WTC11 (cell line): ENCODE data around the gene EPHB3. TPM values are rescaled to one million over a fixed set of nuclear protein-coding genes. Genes with fewer than 3 reads are reported as not detected.

ENCODE experiments used
- ATAC-seq: fragments of 200-7000 bp; cut with Tn5 transposase; 2 replicates; pipeline ENCODE4 v1.10.0; 2021; ENCODE audit warnings: mild to moderate bottlenecking, moderate library complexity
- CTCF ChIA-PET: fragments of 300-600 bp; sonication (Branson Sonifier 250); formaldehyde crosslinking; loops from one replicate; lab custom pipeline; 2021; ENCODE audit warnings: antibody characterized with exemption; lab: Charles Lee
- POLR2A ChIA-PET: fragments of 350-600 bp; sonication (Branson Sonifier 250); formaldehyde crosslinking; loops from one replicate; lab custom pipeline; 2021; ENCODE audit warnings: antibody characterized with exemption; lab: Charles Lee
- DNase-seq: peaks from one replicate; pipeline ENCODE4 v3.0.0; 2021; ENCODE audit warnings: low spot score
- H3K27ac Mint-ChIP-seq: 2 replicates; pipeline ENCODE4 v1.8.0; 2021; ENCODE audit warnings: mixed read lengths
- H3K27me3 Mint-ChIP-seq: 2 replicates; pipeline ENCODE4 v1.8.0; 2021; ENCODE audit warnings: low read depth, mild to moderate bottlenecking, moderate library complexity, mixed read lengths
- H3K36me3 Mint-ChIP-seq: 2 replicates; pipeline ENCODE4 v1.8.0; 2021; ENCODE audit warnings: mixed read lengths
- H3K4me1 Mint-ChIP-seq: 2 replicates; pipeline ENCODE4 v1.8.0; 2022; ENCODE audit warnings: mixed read lengths
- H3K4me3 Mint-ChIP-seq: 2 replicates; pipeline ENCODE4 v1.8.0; 2021; ENCODE audit warnings: mild to moderate bottlenecking, moderate library complexity, mixed read lengths
- H3K9me3 Mint-ChIP-seq: 2 replicates; pipeline ENCODE4 v1.8.0; 2021; ENCODE audit warnings: mixed read lengths
- ATF1 ChIP-seq: sonication (generic); formaldehyde crosslinking; IDR thresholded peaks from 2 replicates; pipeline ENCODE4 v1.8.1; 2023; ENCODE audit warnings: mild to moderate bottlenecking, moderate library complexity, missing genetic modification reagents
- ELF4 ChIP-seq: sonication (generic); formaldehyde crosslinking; IDR thresholded peaks from 2 replicates; pipeline ENCODE4 v1.8.1; 2022; ENCODE audit warnings: low read depth, mild to moderate bottlenecking, moderate library complexity, missing genetic modification reagents
- IRF2 ChIP-seq: sonication (generic); formaldehyde crosslinking; IDR thresholded peaks from 2 replicates; pipeline ENCODE4 v1.8.0; 2022; ENCODE audit warnings: low read depth, missing genetic modification reagents, borderline replicate concordance
- NFYB ChIP-seq: sonication (generic); formaldehyde crosslinking; conservative IDR thresholded peaks from 2 replicates; pipeline ENCODE4 v1.8.0; 2022; ENCODE audit warnings: low read depth, missing genetic modification reagents
- OVOL2 ChIP-seq: fragments of 250-450 bp; sonication (Bioruptor Pico); IDR thresholded peaks from 2 replicates; pipeline ENCODE4 v1.9.0; 2021; ENCODE audit warnings: mild to moderate bottlenecking, borderline replicate concordance
- SOX15 ChIP-seq: fragments of 250-450 bp; sonication (Bioruptor Pico); IDR thresholded peaks from 2 replicates; pipeline ENCODE4 v1.9.0; 2021; ENCODE audit warnings: mild to moderate bottlenecking
- TEAD4 ChIP-seq: sonication (generic); formaldehyde crosslinking; IDR thresholded peaks from 2 replicates; pipeline ENCODE4 v1.8.0; 2022; ENCODE audit warnings: mild to moderate bottlenecking, missing genetic modification reagents
- TP53 ChIP-seq: sonication (generic); formaldehyde crosslinking; IDR thresholded peaks from 2 replicates; pipeline ENCODE4 v1.8.1; 2023; ENCODE audit warnings: mild to moderate bottlenecking, missing genetic modification reagents
- ZNF121 ChIP-seq: sonication (generic); formaldehyde crosslinking; IDR thresholded peaks from 2 replicates; pipeline ENCODE4 v1.8.0; 2023; ENCODE audit warnings: missing genetic modification reagents
- ZNF671 ChIP-seq: fragments of 250-450 bp; sonication (Bioruptor Pico); IDR thresholded peaks from 2 replicates; pipeline ENCODE4 v1.8.0; 2021; ENCODE audit warnings: mild to moderate bottlenecking
- total RNA-seq: library from RNA; stranded (reverse); gene quantifications from 3 replicates; pipeline ENCODE4 v1.2.3, GENCODE V29; 2021
- TF ChIP-seq, protein P1 (sequence below): fragments of 250-450 bp; sonication (Bioruptor Pico); IDR thresholded peaks from 2 replicates; pipeline ENCODE4 v1.9.0; 2021; ENCODE audit warnings: moderate library complexity, mild to moderate bottlenecking, inconsistent platforms, borderline replicate concordance
- TF ChIP-seq, protein P2 (sequence below): fragments of 200-600 bp; IDR thresholded peaks from 2 replicates; pipeline ENCODE4 v1.8.0; 2022; ENCODE audit warnings: antibody characterized with exemption
- TF ChIP-seq, protein P3 (sequence below): sonication (generic); formaldehyde crosslinking; IDR thresholded peaks from 2 replicates; pipeline ENCODE4 v1.8.0; 2022; ENCODE audit warnings: mild to moderate bottlenecking, missing genetic modification reagents
- TF ChIP-seq, protein P4 (sequence below): sonication (generic); formaldehyde crosslinking; IDR thresholded peaks from 2 replicates; pipeline ENCODE4 v1.8.1; 2023; ENCODE audit warnings: mild to moderate bottlenecking, missing genetic modification reagents, moderate library complexity
- TF ChIP-seq, protein P5 (sequence below): sonication (generic); formaldehyde crosslinking; IDR thresholded peaks from 2 replicates; pipeline ENCODE4 v1.8.0; 2022; ENCODE audit warnings: missing genetic modification reagents
- TF ChIP-seq, protein P6 (sequence below): fragments of 250-450 bp; sonication (Bioruptor Pico); IDR thresholded peaks from 2 replicates; pipeline ENCODE4 v1.9.0; 2021; ENCODE audit warnings: mild to moderate bottlenecking, borderline replicate concordance

Gene EPHB3
- total RNA-seq, 1 experiment from 2014 or later, result 11.4 TPM

DNA sequence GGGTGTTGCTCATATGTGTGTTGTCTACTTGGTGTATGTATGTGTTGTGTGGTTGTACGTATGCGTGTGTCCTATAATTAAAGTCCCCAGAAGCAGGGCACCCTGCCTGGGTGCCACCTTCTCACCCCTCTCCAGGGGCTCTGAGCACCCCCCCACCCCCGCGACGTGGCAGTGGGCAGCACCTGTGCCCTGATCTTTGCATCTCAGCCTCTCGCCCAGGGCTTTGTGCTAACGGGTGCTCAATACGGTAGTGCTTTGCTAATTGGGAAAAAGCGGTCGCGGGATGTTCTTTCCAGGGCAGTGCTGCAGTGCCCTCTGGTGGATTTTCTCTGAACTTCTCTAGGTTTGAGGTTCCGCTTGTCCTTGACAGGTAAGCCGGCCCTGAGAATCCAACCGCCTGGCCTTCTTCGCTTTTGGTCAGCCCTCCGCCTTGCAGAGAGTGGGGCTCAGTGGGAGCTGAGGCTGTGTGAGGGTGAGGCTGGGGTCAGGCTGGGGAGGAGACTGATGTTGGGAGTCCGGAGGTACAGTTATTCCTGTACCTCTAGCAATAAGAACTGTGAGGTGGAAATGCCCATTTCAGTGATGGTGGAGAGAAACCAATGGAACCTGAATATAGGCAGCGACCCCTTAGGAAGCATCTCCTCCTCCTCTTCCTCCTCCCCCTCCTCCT is 17.6 kb upstream of the EPHB3 start:
- peak; percentile 87 for DNase-seq
- H3K27me3 Mint-ChIP-seq, result peaks cover 6% of the 10 kb centered on the region; the same call in 1 of the 2 replicates
- H3K4me3 Mint-ChIP-seq, result no peak overlapping the region
- H3K9me3 Mint-ChIP-seq, result no peaks in the 10 kb centered on the region
- ATAC-seq, result peak; percentile 65
- TF ChIP-seq OVOL2, result no peak
- TF ChIP-seq ZNF121, result 0 out of 2 replicates have a peak, but pooled peaks have one; percentile 7
- no peak for TF ChIP-seq TEAD4
- TF ChIP-seq, protein P1, sequence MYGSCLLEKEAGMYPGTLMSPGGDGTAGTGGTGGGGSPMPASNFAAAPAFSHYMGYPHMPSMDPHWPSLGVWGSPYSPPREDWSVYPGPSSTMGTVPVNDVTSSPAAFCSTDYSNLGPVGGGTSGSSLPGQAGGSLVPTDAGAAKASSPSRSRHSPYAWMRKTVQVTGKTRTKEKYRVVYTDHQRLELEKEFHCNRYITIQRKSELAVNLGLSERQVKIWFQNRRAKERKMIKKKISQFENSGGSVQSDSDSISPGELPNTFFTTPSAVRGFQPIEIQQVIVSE (CRISPR knock-in tag), result no peak
- TF ChIP-seq, protein P2, sequence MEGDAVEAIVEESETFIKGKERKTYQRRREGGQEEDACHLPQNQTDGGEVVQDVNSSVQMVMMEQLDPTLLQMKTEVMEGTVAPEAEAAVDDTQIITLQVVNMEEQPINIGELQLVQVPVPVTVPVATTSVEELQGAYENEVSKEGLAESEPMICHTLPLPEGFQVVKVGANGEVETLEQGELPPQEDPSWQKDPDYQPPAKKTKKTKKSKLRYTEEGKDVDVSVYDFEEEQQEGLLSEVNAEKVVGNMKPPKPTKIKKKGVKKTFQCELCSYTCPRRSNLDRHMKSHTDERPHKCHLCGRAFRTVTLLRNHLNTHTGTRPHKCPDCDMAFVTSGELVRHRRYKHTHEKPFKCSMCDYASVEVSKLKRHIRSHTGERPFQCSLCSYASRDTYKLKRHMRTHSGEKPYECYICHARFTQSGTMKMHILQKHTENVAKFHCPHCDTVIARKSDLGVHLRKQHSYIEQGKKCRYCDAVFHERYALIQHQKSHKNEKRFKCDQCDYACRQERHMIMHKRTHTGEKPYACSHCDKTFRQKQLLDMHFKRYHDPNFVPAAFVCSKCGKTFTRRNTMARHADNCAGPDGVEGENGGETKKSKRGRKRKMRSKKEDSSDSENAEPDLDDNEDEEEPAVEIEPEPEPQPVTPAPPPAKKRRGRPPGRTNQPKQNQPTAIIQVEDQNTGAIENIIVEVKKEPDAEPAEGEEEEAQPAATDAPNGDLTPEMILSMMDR, result peak; percentile 86
- H3K4me1 Mint-ChIP-seq, result peaks cover 26% of the 10 kb centered on the region
- no peaks in the 10 kb centered on the region for H3K36me3 Mint-ChIP-seq
- CTCF ChIA-PET, result interaction anchor here (0.5 to 8.3 kb wide), 8 partner anchors 17 to 234 kb away, joined by 3 to 183 read pairs (median 6); partner anchors contain the start of genes CLCN2, EPHB3 and POLR2H
- H3K27ac Mint-ChIP-seq, result no peak overlapping the region
- POLR2A ChIA-PET, result no interaction called here

DNA sequence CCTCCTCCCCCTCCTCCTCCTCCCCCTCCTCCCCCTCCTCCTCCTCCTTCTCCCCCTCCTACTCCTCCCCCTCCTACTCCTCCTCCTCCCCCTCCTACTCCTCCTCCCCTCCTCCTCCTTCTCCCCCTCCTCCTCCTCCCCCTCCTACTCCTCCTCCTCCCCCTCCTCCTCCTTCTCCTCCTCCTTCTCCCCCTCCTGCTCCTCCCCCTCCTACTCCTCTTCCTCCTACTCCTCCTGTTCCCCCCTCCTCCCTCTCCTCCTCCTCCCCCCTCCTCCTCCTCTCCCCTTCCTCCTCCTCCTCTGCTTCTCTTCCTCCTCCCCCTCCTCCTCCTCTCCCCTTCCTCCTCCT is 17.1 kb upstream of the EPHB3 start:
- no peak for DNase-seq
- H3K36me3 Mint-ChIP-seq, result no peaks in the 10 kb centered on the region
- H3K9me3 Mint-ChIP-seq, result no peaks in the 10 kb centered on the region
- TF ChIP-seq TP53 (CRISPR knock-in tag) (no peak), ELF4 (no peak), ATF1 (CRISPR knock-in tag) (no peak), IRF2 (CRISPR knock-in tag) (no peak), ZNF671 (no peak), NFYB (CRISPR knock-in tag) (no peak)
- TF ChIP-seq, protein P3, sequence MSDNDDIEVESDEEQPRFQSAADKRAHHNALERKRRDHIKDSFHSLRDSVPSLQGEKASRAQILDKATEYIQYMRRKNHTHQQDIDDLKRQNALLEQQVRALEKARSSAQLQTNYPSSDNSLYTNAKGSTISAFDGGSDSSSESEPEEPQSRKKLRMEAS (CRISPR knock-in tag), result no peak
- TF ChIP-seq, protein P4, sequence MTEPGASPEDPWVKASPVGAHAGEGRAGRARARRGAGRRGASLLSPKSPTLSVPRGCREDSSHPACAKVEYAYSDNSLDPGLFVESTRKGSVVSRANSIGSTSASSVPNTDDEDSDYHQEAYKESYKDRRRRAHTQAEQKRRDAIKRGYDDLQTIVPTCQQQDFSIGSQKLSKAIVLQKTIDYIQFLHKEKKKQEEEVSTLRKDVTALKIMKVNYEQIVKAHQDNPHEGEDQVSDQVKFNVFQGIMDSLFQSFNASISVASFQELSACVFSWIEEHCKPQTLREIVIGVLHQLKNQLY (CRISPR knock-in tag), result no peak
- TF ChIP-seq, all 79 proteins: peak for 0
- no peak overlapping the region for H3K27ac Mint-ChIP-seq
- no peak for ATAC-seq
- CTCF ChIA-PET, result interaction anchor here (0.5 to 8.3 kb wide), 5 partner anchors 17 to 233 kb away, joined by 3 to 183 read pairs (median 7); partner anchors contain the start of genes CLCN2, EPHB3 and POLR2H
- no peak overlapping the region for H3K4me3 Mint-ChIP-seq
- H3K4me1 Mint-ChIP-seq, result peaks cover 24% of the 10 kb centered on the region
- POLR2A ChIA-PET, result no interaction called here
- H3K27me3 Mint-ChIP-seq, result peaks cover 6% of the 10 kb centered on the region; the same call in 1 of the 2 replicates

DNA sequence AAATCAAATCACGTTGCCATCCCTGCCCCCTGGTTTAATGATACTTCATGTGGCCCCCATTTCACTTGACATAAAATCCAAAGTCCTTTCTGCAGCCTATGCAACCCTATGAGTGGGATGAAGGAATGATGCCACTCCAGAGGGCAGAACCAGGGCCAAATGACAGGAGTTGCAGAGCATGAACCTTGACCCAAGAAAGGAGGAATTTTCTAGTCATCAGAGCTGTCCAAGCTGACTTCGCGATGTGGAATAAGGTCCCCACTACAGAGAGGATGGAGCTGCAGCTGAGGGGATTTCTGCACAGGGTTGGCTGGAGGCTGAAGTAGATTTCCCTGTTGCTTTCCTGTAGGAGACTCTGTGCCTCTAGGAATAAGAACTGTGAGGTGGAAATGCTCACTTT is 15.8 kb upstream of the EPHB3 start:
- Mint-ChIP-seq H3K9me3 (no peaks in the 10 kb centered on the region), H3K4me1 (peaks cover 24% of the 10 kb centered on the region), H3K36me3 (no peaks in the 10 kb centered on the region), H3K27me3 (peaks cover 6% of the 10 kb centered on the region; the same call in 1 of the 2 replicates), H3K27ac (no peak overlapping the region), H3K4me3 (no peak overlapping the region)
- ATAC-seq (no peak), DNase-seq (no peak)
- POLR2A ChIA-PET, result no interaction called here
- CTCF ChIA-PET, result interaction anchor here (2.4 to 3.3 kb wide), 2 partner anchors 15 to 174 kb away, joined by 11 to 14 read pairs; partner anchors contain the start of gene EPHB3
- TF ChIP-seq, protein P5, sequence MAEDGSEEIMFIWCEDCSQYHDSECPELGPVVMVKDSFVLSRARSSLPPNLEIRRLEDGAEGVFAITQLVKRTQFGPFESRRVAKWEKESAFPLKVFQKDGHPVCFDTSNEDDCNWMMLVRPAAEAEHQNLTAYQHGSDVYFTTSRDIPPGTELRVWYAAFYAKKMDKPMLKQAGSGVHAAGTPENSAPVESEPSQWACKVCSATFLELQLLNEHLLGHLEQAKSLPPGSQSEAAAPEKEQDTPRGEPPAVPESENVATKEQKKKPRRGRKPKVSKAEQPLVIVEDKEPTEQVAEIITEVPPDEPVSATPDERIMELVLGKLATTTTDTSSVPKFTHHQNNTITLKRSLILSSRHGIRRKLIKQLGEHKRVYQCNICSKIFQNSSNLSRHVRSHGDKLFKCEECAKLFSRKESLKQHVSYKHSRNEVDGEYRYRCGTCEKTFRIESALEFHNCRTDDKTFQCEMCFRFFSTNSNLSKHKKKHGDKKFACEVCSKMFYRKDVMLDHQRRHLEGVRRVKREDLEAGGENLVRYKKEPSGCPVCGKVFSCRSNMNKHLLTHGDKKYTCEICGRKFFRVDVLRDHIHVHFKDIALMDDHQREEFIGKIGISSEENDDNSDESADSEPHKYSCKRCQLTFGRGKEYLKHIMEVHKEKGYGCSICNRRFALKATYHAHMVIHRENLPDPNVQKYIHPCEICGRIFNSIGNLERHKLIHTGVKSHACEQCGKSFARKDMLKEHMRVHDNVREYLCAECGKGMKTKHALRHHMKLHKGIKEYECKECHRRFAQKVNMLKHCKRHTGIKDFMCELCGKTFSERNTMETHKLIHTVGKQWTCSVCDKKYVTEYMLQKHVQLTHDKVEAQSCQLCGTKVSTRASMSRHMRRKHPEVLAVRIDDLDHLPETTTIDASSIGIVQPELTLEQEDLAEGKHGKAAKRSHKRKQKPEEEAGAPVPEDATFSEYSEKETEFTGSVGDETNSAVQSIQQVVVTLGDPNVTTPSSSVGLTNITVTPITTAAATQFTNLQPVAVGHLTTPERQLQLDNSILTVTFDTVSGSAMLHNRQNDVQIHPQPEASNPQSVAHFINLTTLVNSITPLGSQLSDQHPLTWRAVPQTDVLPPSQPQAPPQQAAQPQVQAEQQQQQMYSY, result no peak
- no peak for TF ChIP-seq SOX15 (CRISPR knock-in tag)
- TF ChIP-seq, protein P6, sequence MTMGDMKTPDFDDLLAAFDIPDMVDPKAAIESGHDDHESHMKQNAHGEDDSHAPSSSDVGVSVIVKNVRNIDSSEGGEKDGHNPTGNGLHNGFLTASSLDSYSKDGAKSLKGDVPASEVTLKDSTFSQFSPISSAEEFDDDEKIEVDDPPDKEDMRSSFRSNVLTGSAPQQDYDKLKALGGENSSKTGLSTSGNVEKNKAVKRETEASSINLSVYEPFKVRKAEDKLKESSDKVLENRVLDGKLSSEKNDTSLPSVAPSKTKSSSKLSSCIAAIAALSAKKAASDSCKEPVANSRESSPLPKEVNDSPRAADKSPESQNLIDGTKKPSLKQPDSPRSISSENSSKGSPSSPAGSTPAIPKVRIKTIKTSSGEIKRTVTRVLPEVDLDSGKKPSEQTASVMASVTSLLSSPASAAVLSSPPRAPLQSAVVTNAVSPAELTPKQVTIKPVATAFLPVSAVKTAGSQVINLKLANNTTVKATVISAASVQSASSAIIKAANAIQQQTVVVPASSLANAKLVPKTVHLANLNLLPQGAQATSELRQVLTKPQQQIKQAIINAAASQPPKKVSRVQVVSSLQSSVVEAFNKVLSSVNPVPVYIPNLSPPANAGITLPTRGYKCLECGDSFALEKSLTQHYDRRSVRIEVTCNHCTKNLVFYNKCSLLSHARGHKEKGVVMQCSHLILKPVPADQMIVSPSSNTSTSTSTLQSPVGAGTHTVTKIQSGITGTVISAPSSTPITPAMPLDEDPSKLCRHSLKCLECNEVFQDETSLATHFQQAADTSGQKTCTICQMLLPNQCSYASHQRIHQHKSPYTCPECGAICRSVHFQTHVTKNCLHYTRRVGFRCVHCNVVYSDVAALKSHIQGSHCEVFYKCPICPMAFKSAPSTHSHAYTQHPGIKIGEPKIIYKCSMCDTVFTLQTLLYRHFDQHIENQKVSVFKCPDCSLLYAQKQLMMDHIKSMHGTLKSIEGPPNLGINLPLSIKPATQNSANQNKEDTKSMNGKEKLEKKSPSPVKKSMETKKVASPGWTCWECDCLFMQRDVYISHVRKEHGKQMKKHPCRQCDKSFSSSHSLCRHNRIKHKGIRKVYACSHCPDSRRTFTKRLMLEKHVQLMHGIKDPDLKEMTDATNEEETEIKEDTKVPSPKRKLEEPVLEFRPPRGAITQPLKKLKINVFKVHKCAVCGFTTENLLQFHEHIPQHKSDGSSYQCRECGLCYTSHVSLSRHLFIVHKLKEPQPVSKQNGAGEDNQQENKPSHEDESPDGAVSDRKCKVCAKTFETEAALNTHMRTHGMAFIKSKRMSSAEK (CRISPR knock-in tag), result no peak
